Left ventricle myocardium inferior (tissue), 1 donor: Measurements from ENCODE around the gene CA11. TPM values are rescaled to one million over a fixed set of nuclear protein-coding genes. Genes with fewer than 3 reads are reported as not detected.

Experiments
- DNase-seq: peaks from one replicate; pipeline ENCODE4 v3.0.0-alpha.2; 2020
- H3K27ac ChIP-seq: fragments of 200-600 bp; replicated peaks from 2 replicates; pipeline ENCODE4 v1.8.0; 2021
- H3K27me3 ChIP-seq: fragments of 200-600 bp; 2 replicates; pipeline ENCODE4 v1.8.0; 2021; ENCODE audit warnings: low read depth
- H3K36me3 ChIP-seq: fragments of 200-600 bp; 2 replicates; pipeline ENCODE4 v1.8.0; 2021
- H3K4me1 ChIP-seq: fragments of 200-600 bp; 2 replicates; pipeline ENCODE4 v1.8.0; 2021
- H3K4me3 ChIP-seq: fragments of 200-600 bp; 2 replicates; pipeline ENCODE4 v1.8.0; 2021; ENCODE audit warnings: mild to moderate bottlenecking, moderate library complexity
- H3K9me3 ChIP-seq: fragments of 200-600 bp; replicated peaks from 2 replicates; pipeline ENCODE4 v1.8.0; 2021
- intact Hi-C: fragments of 100-400 bp; cut with micrococcal nuclease; formaldehyde crosslinking; loops from one replicate; pipeline ENCODE4 v1.11.0; 2022
- total RNA-seq: library from RNA; stranded (reverse); fragmentation: NEBNext Ultra II Directional; extraction: Animal tissue kit (Norgen Biotek cat#: 25700); gene quantifications from one replicate; pipeline ENCODE4 v1.2.1, GENCODE V29; 2021
- TF ChIP-seq, protein P1 (sequence below): fragments of 200-600 bp; IDR thresholded peaks from 2 replicates; pipeline ENCODE4 v1.8.0; 2021; ENCODE audit warnings: antibody characterized with exemption, mild to moderate bottlenecking, borderline replicate concordance
- donor health status: DM: no; HTN: yes; CAD: no; lungs with severe emphysema.

The CA11 gene
- total RNA-seq, 1 donor from 2014 or later = 4.5 TPM

DNA sequence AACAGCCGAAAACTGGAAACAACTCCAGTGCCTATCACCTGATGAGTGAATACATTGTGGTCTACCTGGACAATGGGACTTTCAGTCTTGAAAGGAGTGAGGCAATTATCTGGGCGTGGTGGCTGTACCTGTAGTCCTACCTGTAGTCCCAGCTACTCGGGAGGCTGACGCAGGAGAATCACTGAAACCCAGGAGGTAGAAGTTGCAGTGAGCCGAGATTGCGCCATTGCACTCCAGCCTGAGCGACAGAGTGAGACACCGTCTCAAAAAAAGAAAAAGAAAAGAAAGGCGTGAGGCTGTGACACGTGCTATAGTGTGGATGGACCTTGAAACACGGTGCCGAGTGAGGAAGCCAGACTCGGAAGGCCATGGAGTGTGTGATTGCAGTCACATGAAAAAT, 30.9 kb upstream of the CA11 start:
- DNase-seq = no peak
- Histone ChIP-seq H3K36me3 (no peaks in the 10 kb centered on the region), H3K27me3 (no peaks in the 10 kb centered on the region), H3K9me3 (no peaks in the 10 kb centered on the region), H3K27ac (no peak overlapping the region), H3K4me1 (peaks cover 9% of the 10 kb centered on the region), H3K4me3 (no peak overlapping the region)
- TF ChIP-seq, protein P1, sequence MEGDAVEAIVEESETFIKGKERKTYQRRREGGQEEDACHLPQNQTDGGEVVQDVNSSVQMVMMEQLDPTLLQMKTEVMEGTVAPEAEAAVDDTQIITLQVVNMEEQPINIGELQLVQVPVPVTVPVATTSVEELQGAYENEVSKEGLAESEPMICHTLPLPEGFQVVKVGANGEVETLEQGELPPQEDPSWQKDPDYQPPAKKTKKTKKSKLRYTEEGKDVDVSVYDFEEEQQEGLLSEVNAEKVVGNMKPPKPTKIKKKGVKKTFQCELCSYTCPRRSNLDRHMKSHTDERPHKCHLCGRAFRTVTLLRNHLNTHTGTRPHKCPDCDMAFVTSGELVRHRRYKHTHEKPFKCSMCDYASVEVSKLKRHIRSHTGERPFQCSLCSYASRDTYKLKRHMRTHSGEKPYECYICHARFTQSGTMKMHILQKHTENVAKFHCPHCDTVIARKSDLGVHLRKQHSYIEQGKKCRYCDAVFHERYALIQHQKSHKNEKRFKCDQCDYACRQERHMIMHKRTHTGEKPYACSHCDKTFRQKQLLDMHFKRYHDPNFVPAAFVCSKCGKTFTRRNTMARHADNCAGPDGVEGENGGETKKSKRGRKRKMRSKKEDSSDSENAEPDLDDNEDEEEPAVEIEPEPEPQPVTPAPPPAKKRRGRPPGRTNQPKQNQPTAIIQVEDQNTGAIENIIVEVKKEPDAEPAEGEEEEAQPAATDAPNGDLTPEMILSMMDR = no peak
- intact Hi-C loops = no loop called here

DNA sequence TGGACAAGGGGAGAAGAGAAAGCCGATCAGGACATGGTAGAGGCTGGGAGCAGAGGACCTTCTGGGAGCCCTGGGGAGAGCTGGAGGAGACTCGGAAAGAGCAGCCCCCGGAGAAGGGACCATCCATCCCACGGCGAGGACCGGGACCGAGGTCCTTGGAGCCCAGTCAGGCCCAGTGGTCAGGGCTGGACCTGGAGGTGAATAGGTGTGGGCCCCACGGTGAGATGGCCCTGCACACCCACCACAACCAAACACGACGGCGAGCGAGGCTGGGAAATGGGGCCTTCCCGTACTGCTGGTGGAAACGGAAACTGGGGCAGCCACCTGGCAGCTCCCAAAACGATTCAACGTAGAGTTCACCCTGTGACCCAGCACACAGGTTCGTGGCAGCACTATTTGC, 30.5 kb upstream of the CA11 start:
- TF ChIP-seq, protein P1 = no peak
- H3K4me3 ChIP-seq = no peak overlapping the region

DNA sequence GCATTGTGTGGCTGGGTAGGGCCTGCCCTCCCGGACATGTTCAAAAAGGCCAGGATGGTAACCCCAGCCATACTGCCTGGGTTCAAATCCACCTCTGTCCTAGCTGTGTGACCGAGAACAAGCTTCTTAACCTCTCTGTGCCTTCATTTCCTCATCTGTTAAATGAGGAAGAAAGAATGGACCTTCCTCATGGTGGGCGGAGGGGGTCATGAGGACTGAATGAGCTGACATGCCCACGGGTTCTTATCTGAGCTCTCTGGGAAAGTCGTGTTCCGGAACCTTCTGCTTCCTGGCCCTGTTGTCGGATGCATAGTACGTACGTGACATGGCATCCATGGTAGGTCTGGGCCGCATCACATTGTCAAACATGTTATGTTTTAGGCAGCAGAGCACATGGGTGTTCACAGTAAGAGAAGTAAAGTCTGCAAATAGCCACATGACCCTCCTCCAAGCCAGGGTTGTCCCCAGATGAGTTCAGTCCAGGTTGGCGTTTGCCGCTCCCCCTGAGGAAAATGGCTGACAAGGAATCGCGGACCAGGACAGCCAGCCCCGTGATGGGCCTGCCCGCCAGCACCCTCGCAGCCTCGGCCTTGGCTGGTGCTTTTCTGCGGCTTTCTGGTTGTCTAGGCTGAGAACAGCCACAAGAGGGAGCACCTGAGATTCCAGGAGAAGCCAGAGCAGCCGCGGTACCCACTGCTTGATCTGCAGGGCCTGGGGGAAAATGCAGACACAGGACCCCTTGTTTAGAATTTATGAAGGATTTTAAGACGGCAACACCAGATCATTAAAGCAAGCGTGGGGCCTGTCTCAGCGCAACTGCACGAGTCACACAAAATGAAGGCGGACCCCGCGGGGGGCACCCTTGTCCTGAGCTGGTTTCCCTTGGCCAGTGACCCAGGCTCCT, 29.2 kb upstream of the CA11 start:
- Histone ChIP-seq H3K27ac (peak overlapping the region; percentile 45), H3K27me3 (no peaks in the 10 kb centered on the region), H3K36me3 (no peaks in the 10 kb centered on the region), H3K4me3 (no peak overlapping the region), H3K4me1 (peaks cover 9% of the 10 kb centered on the region), H3K9me3 (no peaks in the 10 kb centered on the region)
- TF ChIP-seq, protein P1 = peak; percentile 90
- DNase-seq = peak; percentile 77
- intact Hi-C loops = no loop called here

More for the DNA sequence above, 30.5 kb upstream of the CA11 start:
- no peak for DNase-seq
- no peaks in the 10 kb centered on the region for H3K9me3 ChIP-seq
- intact Hi-C loops = no loop called here
- no peaks in the 10 kb centered on the region for H3K27me3 ChIP-seq
- H3K36me3 ChIP-seq = no peaks in the 10 kb centered on the region
- H3K27ac ChIP-seq = no peak overlapping the region
- H3K4me1 ChIP-seq = peaks cover 9% of the 10 kb centered on the region

- H3K4me1 ChIP-seq = peaks cover 9% of the 10 kb centered on the region
- intact Hi-C loops = no loop called here
- H3K4me3 ChIP-seq = no peak overlapping the region
- no peaks in the 10 kb centered on the region for H3K27me3 ChIP-seq
- no peaks in the 10 kb centered on the region for H3K36me3 ChIP-seq
- no peak overlapping the region for H3K27ac ChIP-seq
- H3K9me3 ChIP-seq = no peaks in the 10 kb centered on the region
- TF ChIP-seq, protein P1 = no peak
- DNase-seq = no peak
These were observed 28.3 kb upstream of the CA11 start for GRCh38 chr19:48674216-48674809.

- no peak for DNase-seq
- intact Hi-C loops = no loop called here
- TF ChIP-seq, protein P1 = no peak
- no peak overlapping the region for H3K27ac ChIP-seq
- H3K9me3 ChIP-seq = no peaks in the 10 kb centered on the region
- no peak overlapping the region for H3K4me3 ChIP-seq
- H3K36me3 ChIP-seq = no peaks in the 10 kb centered on the region
- H3K27me3 ChIP-seq = no peaks in the 10 kb centered on the region
- H3K4me1 ChIP-seq = peaks cover 9% of the 10 kb centered on the region
These were observed 27.6 kb upstream of the CA11 start for GRCh38 chr19:48673436-48674100.
